Measurements from ENCODE around the gene PRPF40A.

- TF ChIP-seq PBX3 (CRISPR knock-in tag; IDR thresholded peaks at IDR 0.05; ENCODE audit: borderline replicate concordance), result no peak
- TF ChIP-seq ZNF614 (CRISPR knock-in tag; IDR thresholded peaks at IDR 0.05; ENCODE audit: borderline replicate concordance), result no peak
- TF ChIP-seq USF2 (IDR thresholded peaks at IDR 0.05; ENCODE audit: low read depth, low read length), result no peak
- TF ChIP-seq USF2 (CRISPR knock-in tag; IDR thresholded peaks at IDR 0.05; ENCODE audit: borderline replicate concordance), result no peak
- no peak for TF ChIP-seq YY1 (IDR thresholded peaks at IDR 0.05; ENCODE audit: insufficient read depth, insufficient replicate concordance, low read depth, low read length)
- no peak for TF ChIP-seq CTCF (CRISPR knock-in tag; IDR thresholded peaks at IDR 0.05)
Observed at GRCh38 chr2:152708742-152709141, 8.5 kb downstream of the PRPF40A start.

Data from HepG2 (cell line).